HL-60 (cell line): ENCODE measurements around the gene EIF4G3.

Experiments
- CTCF ChIP-seq: IDR thresholded peaks from one replicate; pipeline ENCODE4 v1.5.1; 2011; ENCODE audit warnings: low read length, control low read depth, inconsistent platforms; ENCODE audit not compliant: insufficient read depth
- POLR2AphosphoS5 ChIP-seq: IDR thresholded peaks from 2 replicates; pipeline ENCODE4 v1.6.1; 2012; ENCODE audit warnings: low read depth

GRCh38 chr1:20785907-20786252 is 390.8 kb downstream of the EIF4G3 start:
- TF ChIP-seq CTCF = no peak
- no peak for TF ChIP-seq POLR2AphosphoS5
